Activated CD8-positive, alpha-beta T cell treated with anti-CD3 and anti-CD28 coated beads for 36 hours (primary cell): Measurements from ENCODE around the gene PIAS2. TPM values are rescaled to one million over a fixed set of nuclear protein-coding genes. Genes with fewer than 3 reads are reported as not detected.
"Not testable (repeated sequence)": the region's sequence is repeated elsewhere in the genome, so short reads cannot be mapped to it uniquely, and the experiment has no call there.

Experiments
- ATAC-seq: fragments of 200-7000 bp; cut with Tn5 transposase; one replicate; pipeline ENCODE4 v1.10.0; 2021; ENCODE audit warnings: mild to moderate bottlenecking, moderate library complexity
- CTCF ChIA-PET: fragments of 350-600 bp; sonication (Branson Sonifier 250); formaldehyde crosslinking; loops from one replicate; lab custom pipeline; 2021; ENCODE audit warnings: antibody characterized with exemption; lab: Charles Lee
- POLR2A ChIA-PET: fragments of 350-600 bp; sonication (Branson Sonifier 250); formaldehyde crosslinking; loops from one replicate; lab custom pipeline; 2021; ENCODE audit warnings: antibody characterized with exemption; lab: Charles Lee
- DNase-seq: peaks from one replicate; pipeline ENCODE4 v3.0.0-alpha.2; 2020
- H3K27ac Mint-ChIP-seq: one replicate; pipeline ENCODE4 v1.8.0; 2021; ENCODE audit warnings: mild to moderate bottlenecking, mixed read lengths
- H3K27me3 Mint-ChIP-seq: one replicate; pipeline ENCODE4 v1.8.0; 2021; ENCODE audit warnings: mixed read lengths
- H3K36me3 Mint-ChIP-seq: one replicate; pipeline ENCODE4 v1.8.0; 2021; ENCODE audit warnings: low read depth, mixed read lengths
- H3K4me1 Mint-ChIP-seq: one replicate; pipeline ENCODE4 v1.8.0; 2021; ENCODE audit warnings: low read depth, mixed read lengths
- H3K4me3 Mint-ChIP-seq: one replicate; pipeline ENCODE4 v1.8.0; 2021; ENCODE audit warnings: mild to moderate bottlenecking, moderate library complexity, mixed read lengths
- H3K9me3 Mint-ChIP-seq: one replicate; pipeline ENCODE4 v1.8.0; 2021; ENCODE audit warnings: mixed read lengths
- intact Hi-C: fragments of 100-400 bp; cut with micrococcal nuclease; formaldehyde crosslinking; loops from one replicate; pipeline ENCODE4 v1.10.0; 2022
- total RNA-seq, 2 experiments: library from RNA; stranded (reverse); gene quantifications; one replicate each; pipeline ENCODE4 v1.2.3, GENCODE V29; 2021
- TF ChIP-seq, protein P1 (sequence below): fragments of 200-600 bp; IDR thresholded peaks from one replicate; pipeline ENCODE4 v1.8.0; 2022; ENCODE audit warnings: antibody characterized with exemption, mild to moderate bottlenecking

Gene PIAS2
- total RNA-seq, 2 experiments from 2014 or later: 26.9 to 29.8 TPM

DNA sequence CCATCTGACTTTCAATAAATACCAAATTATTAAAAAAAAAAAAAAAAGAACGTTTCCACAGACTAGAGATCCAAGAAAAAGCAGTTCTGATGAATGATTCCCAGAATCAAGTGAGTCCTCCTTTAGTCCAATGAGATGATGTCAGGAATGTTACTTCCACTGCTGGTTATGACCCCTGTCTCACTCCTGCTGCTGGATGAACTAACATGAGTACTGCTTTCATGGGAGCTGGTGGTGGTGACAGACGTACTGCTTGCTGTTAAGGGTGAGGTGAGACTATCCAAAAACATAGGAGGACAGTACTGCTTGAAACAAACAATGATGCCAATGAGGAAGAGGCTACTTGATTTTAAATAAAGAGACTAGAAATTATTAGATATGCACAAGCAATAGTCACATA is 105.0 kb downstream of the PIAS2 start:
- no peak for ATAC-seq
- Mint-ChIP-seq H3K4me3 (no peak overlapping the region), H3K36me3 (peaks cover 4% of the 10 kb centered on the region), H3K27me3 (no peaks in the 10 kb centered on the region), H3K4me1 (no peaks in the 10 kb centered on the region), H3K27ac (no peak overlapping the region), H3K9me3 (no peaks in the 10 kb centered on the region)
- intact Hi-C loops: no loop called here
- ChIA-PET CTCF (no interaction called here), POLR2A (no interaction called here)
- TF ChIP-seq, protein P1, sequence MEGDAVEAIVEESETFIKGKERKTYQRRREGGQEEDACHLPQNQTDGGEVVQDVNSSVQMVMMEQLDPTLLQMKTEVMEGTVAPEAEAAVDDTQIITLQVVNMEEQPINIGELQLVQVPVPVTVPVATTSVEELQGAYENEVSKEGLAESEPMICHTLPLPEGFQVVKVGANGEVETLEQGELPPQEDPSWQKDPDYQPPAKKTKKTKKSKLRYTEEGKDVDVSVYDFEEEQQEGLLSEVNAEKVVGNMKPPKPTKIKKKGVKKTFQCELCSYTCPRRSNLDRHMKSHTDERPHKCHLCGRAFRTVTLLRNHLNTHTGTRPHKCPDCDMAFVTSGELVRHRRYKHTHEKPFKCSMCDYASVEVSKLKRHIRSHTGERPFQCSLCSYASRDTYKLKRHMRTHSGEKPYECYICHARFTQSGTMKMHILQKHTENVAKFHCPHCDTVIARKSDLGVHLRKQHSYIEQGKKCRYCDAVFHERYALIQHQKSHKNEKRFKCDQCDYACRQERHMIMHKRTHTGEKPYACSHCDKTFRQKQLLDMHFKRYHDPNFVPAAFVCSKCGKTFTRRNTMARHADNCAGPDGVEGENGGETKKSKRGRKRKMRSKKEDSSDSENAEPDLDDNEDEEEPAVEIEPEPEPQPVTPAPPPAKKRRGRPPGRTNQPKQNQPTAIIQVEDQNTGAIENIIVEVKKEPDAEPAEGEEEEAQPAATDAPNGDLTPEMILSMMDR: no peak
- DNase-seq: no peak

DNA sequence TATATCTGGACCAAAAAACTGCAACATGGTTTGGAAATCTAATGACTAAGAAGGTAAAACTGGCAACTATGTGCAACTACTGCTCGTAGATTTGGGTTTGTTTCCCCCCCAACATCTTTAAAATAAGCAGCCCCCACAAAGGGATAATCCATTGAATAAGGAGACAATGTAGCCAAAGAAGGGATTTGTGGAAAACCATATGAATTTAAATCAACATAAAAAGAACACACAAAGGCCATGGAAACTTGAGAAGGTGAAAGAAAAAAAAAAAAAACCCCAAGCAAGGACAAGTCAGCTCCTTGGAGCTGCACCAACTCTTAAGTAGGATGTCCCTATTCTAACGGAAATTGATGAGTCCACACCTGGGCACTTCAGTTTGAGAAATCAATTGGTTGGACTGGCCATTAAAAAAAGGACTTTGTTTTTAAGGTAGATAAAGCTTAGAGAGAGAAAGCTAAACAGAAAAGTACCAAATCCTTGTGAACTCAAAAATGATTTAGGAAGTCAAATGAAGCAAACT is 106.8 kb downstream of the PIAS2 start:
- POLR2A ChIA-PET: no interaction called here
- intact Hi-C loops: no loop called here
- H3K27me3 Mint-ChIP-seq: no peaks in the 10 kb centered on the region
- H3K36me3 Mint-ChIP-seq: peaks cover 4% of the 10 kb centered on the region
- H3K9me3 Mint-ChIP-seq: no peaks in the 10 kb centered on the region
- ATAC-seq (no peak), DNase-seq (no peak)
- no peak overlapping the region for H3K27ac Mint-ChIP-seq
- H3K4me3 Mint-ChIP-seq: no peak overlapping the region
- no peaks in the 10 kb centered on the region for H3K4me1 Mint-ChIP-seq
- CTCF ChIA-PET: no interaction called here
- TF ChIP-seq, protein P1: no peak

DNA sequence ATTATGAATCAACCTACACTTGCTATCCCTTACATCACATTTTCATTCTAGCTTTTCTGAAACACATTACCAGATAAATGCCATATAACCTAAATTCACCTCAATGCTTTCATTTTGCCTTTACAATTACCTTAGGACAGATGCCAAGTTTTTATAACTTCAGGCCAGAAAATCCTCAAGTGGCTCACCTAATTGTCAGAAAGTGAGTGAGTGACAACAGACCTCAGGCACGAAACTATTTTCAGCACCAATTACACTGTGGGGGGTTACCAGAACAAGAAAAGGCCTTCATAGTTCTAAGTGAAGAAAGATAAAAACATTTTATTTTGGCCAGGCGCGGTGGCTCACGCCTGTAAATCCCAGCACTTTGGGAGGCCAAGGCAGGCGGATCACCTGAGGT is 108.2 kb downstream of the PIAS2 start:
- no peaks in the 10 kb centered on the region for H3K4me1 Mint-ChIP-seq
- no peak overlapping the region for H3K4me3 Mint-ChIP-seq
- POLR2A ChIA-PET: no interaction called here
- peaks cover 4% of the 10 kb centered on the region for H3K36me3 Mint-ChIP-seq
- DNase-seq (no peak), ATAC-seq (no peak)
- intact Hi-C loops: no loop called here
- CTCF ChIA-PET: no interaction called here
- H3K9me3 Mint-ChIP-seq: no peaks in the 10 kb centered on the region
- no peaks in the 10 kb centered on the region for H3K27me3 Mint-ChIP-seq
- TF ChIP-seq, protein P1: no peak
- no peak overlapping the region for H3K27ac Mint-ChIP-seq

DNA sequence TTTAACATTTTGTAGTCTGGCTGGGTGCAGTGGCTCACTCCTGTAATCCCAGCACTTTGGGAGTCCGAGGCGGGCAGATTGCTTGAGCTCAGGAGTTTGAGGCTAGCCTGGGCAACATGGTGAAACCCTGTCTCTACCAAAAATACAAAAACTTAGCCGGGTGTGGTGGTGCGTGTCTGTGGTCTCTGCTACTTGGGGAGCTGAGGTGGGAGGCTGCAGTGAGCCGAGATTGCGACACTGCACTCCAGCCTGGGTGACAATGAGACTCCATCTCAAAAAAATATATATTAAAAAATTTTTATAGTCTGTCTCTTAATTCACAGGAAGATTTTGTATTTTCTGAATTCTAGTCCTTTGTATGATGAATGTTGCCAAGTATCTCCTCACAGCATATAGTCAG is 121.4 kb downstream of the PIAS2 start:
- H3K9me3 Mint-ChIP-seq, H3K36me3 Mint-ChIP-seq, H3K4me3 Mint-ChIP-seq, intact Hi-C loops, H3K27ac Mint-ChIP-seq, H3K4me1 Mint-ChIP-seq, H3K27me3 Mint-ChIP-seq, CTCF ChIA-PET, ATAC-seq, DNase-seq, POLR2A ChIA-PET: not testable (repeated sequence)

DNA sequence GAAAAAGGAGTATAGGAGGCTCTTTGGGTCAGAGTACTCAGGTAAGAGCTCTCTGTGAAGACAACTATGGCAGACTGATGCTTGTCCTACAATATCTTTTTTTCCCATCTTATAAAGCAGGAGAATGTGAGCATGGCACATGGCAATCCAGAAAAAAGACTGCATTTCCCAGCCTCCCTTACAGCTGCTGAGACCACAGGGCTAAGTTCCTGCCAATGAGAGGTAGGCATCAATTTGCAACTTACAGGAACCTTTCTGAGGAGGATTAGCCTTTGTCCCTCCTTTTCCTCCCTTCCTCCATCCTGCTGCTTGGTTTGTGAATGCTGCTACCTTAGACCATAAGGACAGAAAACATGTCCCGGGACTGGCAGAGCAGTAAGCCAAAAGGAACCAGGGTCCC is 122.7 kb downstream of the PIAS2 start:
- no peak overlapping the region for H3K27ac Mint-ChIP-seq
- CTCF ChIA-PET: no interaction called here
- POLR2A ChIA-PET: no interaction called here

More for the DNA sequence above, 122.7 kb downstream of the PIAS2 start:
- peaks cover 5% of the 10 kb centered on the region for H3K9me3 Mint-ChIP-seq
- DNase-seq (no peak), ATAC-seq (no peak)
- intact Hi-C loops: no loop called here
- H3K27me3 Mint-ChIP-seq: no peaks in the 10 kb centered on the region
- no peak overlapping the region for H3K4me3 Mint-ChIP-seq
- TF ChIP-seq, protein P1: no peak
- H3K36me3 Mint-ChIP-seq: no peaks in the 10 kb centered on the region
- H3K4me1 Mint-ChIP-seq: no peaks in the 10 kb centered on the region
